SK-N-SH treated with all-trans-retinoic acid at 6 μM for 48 hours (cell line): ENCODE results near the gene PCDH15.

ENCODE experiments used
- ESRRG ChIP-seq: fragments of 250-450 bp; sonication (Bioruptor Pico); IDR thresholded peaks from 2 replicates; pipeline ENCODE4 v1.6.1; 2021; ENCODE audit warnings: mild to moderate bottlenecking
- ISL1 ChIP-seq: fragments of 250-450 bp; sonication (Bioruptor Pico); IDR thresholded peaks from 2 replicates; pipeline ENCODE4 v2.1.2; 2022; ENCODE audit warnings: mild to moderate bottlenecking, moderate library complexity
- PPARA ChIP-seq: fragments of 250-450 bp; sonication (Bioruptor Pico); IDR thresholded peaks from 2 replicates; pipeline ENCODE4 v1.5.0; 2020; ENCODE audit warnings: mild to moderate bottlenecking, borderline replicate concordance
- RARB ChIP-seq: fragments of 250-450 bp; sonication (Bioruptor Pico); IDR thresholded peaks from 2 replicates; pipeline ENCODE4 v1.8.0; 2021; ENCODE audit warnings: mild to moderate bottlenecking, moderate library complexity
- TOX ChIP-seq: fragments of 250-450 bp; sonication (Bioruptor Pico); IDR thresholded peaks from 2 replicates; pipeline ENCODE4 v1.8.0; 2021; ENCODE audit warnings: mild to moderate bottlenecking, moderate library complexity, borderline replicate concordance
- ZNF8 ChIP-seq: fragments of 450-650 bp; formaldehyde crosslinking; IDR thresholded peaks from 2 replicates; pipeline ENCODE4 v1.5.0; 2020; ENCODE audit warnings: mild to moderate bottlenecking, moderate library complexity
- TF ChIP-seq, protein P1 (sequence below): fragments of 250-450 bp; sonication (Bioruptor Pico); IDR thresholded peaks from 2 replicates; pipeline ENCODE4 v1.5.1; 2021; ENCODE audit warnings: mild to moderate bottlenecking, moderate library complexity
- TF ChIP-seq, protein P2 (sequence below): fragments of 250-450 bp; sonication (Bioruptor Pico); IDR thresholded peaks from 2 replicates; pipeline ENCODE4 v1.8.0; 2020; ENCODE audit warnings: mild to moderate bottlenecking, moderate library complexity, borderline replicate concordance

DNA sequence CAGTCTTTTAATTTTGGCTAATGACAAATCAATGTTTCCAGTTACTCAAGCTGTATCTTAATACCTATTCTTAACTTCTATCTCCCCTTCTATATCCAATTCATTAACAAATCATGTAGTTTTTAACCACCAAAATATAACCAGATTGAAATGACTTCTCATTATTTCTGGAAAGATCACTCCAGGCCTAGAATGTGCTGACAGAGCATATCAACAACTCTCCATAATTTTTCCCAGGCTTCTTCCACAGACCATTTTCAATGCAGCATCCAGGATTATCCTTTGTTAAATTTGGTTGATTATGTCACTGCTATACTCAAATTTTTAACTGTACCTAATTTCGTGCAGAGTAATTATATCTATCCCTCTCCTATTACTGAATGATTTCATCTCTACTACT is 704.1 kb downstream of the PCDH15 start:
- TF ChIP-seq, protein P1, sequence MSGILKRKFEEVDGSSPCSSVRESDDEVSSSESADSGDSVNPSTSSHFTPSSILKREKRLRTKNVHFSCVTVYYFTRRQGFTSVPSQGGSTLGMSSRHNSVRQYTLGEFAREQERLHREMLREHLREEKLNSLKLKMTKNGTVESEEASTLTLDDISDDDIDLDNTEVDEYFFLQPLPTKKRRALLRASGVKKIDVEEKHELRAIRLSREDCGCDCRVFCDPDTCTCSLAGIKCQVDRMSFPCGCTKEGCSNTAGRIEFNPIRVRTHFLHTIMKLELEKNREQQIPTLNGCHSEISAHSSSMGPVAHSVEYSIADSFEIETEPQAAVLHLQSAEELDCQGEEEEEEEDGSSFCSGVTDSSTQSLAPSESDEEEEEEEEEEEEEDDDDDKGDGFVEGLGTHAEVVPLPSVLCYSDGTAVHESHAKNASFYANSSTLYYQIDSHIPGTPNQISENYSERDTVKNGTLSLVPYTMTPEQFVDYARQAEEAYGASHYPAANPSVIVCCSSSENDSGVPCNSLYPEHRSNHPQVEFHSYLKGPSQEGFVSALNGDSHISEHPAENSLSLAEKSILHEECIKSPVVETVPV (CRISPR knock-in tag) = no peak
- no peak for TF ChIP-seq ESRRG (CRISPR knock-in tag)
- TF ChIP-seq RARB (CRISPR knock-in tag) = no peak
- TF ChIP-seq ZNF8 = no peak
- TF ChIP-seq, protein P2, sequence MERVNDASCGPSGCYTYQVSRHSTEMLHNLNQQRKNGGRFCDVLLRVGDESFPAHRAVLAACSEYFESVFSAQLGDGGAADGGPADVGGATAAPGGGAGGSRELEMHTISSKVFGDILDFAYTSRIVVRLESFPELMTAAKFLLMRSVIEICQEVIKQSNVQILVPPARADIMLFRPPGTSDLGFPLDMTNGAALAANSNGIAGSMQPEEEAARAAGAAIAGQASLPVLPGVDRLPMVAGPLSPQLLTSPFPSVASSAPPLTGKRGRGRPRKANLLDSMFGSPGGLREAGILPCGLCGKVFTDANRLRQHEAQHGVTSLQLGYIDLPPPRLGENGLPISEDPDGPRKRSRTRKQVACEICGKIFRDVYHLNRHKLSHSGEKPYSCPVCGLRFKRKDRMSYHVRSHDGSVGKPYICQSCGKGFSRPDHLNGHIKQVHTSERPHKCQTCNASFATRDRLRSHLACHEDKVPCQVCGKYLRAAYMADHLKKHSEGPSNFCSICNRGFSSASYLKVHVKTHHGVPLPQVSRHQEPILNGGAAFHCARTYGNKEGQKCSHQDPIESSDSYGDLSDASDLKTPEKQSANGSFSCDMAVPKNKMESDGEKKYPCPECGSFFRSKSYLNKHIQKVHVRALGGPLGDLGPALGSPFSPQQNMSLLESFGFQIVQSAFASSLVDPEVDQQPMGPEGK (CRISPR knock-in tag) = no peak
- no peak for TF ChIP-seq TOX (CRISPR knock-in tag)
- TF ChIP-seq ISL1 (CRISPR knock-in tag) = no peak
- TF ChIP-seq PPARA = no peak
